TTC549 (cell line): ENCODE measurements around the gene RASAL2.
"Not testable (repeated sequence)": the region's sequence is repeated elsewhere in the genome, so short reads cannot be mapped to it uniquely, and the experiment has no call there.

Experiments
- FAIRE-seq: peaks from 2 replicates; lab custom pipeline; 2012; peaks lifted over from hg19 to GRCh38; lab: Jason Lieb, UNC

RASAL2 gene

GRCh38 chr1:178349801-178350200 is 255.9 kb downstream of the RASAL2 start:
- no peak for FAIRE-seq

DNA sequence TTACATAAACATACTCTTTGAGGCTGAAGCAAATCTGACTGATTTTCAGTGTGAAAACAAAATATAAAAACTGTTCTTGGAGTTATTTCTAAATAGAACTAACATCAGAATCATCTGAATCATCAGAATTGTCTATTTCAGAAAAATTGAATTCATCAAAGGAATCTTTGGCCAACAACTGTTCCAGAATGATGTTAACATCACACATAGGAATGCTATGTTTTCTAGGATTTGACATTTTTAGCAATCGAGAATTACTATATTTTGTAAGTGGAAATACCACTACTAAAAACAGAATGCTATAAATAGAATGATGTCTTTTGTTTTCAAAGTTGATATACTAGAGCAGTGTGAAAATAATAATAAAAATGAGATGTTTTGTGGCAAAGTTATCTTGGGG is 258.0 kb downstream of the RASAL2 start:
- peak; percentile 11 for FAIRE-seq

DNA sequence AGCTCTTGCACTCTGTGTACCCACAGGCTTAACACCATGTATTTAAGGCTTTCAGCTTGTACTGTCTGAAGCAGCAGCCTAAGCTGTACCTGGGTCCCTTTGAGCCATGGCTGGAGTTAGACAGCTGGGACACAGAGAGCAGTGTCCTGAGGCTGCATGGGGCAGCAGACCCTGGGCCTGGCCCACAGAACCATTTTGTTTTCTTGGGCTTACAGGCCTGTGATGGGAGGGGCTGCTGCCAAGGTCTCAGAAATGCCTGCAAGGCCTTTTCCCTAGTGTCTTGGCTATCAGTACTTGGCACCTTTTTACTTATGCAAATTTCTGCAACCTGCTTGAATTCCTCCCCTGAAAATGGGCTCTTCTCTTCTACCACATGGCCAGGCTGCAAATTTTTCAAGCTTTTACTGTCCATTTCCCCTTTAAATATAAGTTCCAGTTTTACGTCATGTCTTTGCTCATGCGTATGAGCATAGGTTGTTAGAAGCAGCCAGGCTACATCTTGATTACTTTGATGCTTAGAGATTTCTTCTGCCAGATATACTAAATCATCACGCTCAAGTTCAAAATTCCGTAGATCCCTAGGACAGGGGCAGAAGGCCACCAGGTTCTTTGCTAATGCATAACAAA is 259.0 kb downstream of the RASAL2 start:
- no peak for FAIRE-seq

- no peak for FAIRE-seq
Measured at GRCh38 chr1:178353524-178353923, 259.6 kb downstream of the RASAL2 start.

GRCh38 chr1:178354816-178355215 is 260.9 kb downstream of the RASAL2 start:
- no peak for FAIRE-seq

GRCh38 chr1:178356299-178356698 is 262.4 kb downstream of the RASAL2 start:
- no peak for FAIRE-seq

GRCh38 chr1:178358456-178358855 is 264.6 kb downstream of the RASAL2 start:
- FAIRE-seq, result peak; percentile 33

DNA sequence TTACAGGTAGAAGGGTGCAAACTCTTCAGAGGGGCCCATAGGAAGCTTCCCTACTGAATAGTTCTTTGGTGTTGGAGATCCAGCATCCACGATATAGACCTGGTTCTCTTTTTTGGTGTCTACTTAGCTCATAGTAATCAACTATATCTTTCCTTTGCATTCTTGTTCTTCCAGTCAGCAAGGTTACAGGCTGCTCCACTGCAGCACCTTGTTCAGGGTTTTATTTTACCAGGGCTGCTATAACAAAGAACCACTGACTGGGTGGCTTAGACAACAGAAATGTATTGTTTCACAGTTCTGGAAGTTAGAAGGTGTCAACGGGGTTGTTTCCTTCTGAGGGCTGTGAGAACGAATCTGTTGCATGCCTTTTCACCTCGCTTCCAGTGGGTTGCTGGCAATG is 266.5 kb downstream of the RASAL2 start:
- FAIRE-seq, result no peak

- no peak for FAIRE-seq
Measured at GRCh38 chr1:178361847-178362246, 267.9 kb downstream of the RASAL2 start.

GRCh38 chr1:178362747-178363146 is 268.8 kb downstream of the RASAL2 start:
- no peak for FAIRE-seq

DNA sequence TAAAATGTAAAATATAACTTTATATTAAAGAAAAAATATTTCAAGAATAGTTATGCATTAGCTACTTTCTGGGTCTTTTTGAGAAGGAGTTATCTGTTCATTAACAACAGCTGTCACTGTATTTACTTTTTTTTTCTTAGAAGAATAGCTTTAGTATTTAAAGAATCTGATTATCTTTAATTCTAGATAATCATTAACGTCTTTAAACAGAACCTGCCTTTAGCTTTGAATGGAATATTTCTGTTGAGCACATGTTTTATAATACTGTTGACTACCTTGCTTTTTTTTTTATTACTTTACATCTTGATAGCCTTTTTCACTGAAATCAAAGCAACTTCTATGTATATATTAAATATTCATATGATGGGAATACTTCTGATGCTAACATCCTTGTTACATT is 270.9 kb downstream of the RASAL2 start:
- FAIRE-seq, result peak; percentile 83

GRCh38 chr1:178367151-178367550 is 273.2 kb downstream of the RASAL2 start:
- FAIRE-seq, result no peak

DNA sequence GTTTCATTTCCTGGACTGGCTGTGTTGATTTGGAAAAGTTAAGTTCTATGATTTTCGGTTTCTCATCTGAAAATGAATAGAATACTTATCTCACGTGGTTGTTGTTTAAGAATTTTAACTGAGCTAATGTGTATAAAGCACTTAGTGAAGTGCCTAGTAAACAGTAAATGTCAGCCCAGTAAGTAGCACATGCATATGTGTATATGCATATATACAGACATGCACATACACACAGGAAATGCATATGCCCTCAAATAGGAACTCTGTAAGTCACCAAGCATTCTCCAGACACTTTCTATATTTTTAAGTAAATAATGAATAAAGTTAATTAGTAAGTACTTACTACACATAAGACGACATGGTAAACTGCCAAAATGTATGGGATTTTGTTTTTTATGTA is 274.3 kb downstream of the RASAL2 start:
- FAIRE-seq, result peak; percentile 59

GRCh38 chr1:178371235-178371634 is 277.3 kb downstream of the RASAL2 start:
- FAIRE-seq, result no peak

- no peak for FAIRE-seq
Measured at GRCh38 chr1:178371933-178372388, 278.1 kb downstream of the RASAL2 start.

DNA sequence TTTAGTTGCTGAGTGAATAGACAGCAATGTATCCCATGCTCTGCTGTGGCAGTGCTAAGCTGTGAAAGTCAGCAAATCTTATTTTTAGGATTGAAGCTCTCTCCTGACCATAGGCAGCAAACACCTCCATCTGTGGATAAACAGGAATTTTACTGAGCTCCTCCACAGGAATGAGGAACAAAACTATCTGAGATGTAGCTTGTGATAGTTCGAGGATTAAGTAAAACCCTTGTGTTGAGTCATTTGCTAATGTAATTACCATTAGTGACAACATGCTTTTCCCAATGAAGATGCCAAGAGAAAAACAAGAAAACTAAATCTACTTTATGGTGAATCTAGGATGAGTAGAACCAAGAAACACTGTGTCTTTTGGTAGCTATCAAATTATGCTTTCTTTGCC is 280.1 kb downstream of the RASAL2 start:
- FAIRE-seq, result no peak

GRCh38 chr1:178376008-178376407 is 282.1 kb downstream of the RASAL2 start:
- FAIRE-seq, result no peak

GRCh38 chr1:178379807-178380206 is 285.9 kb downstream of the RASAL2 start:
- FAIRE-seq, result no peak

- no peak for FAIRE-seq
Measured at GRCh38 chr1:178382372-178382771, 288.5 kb downstream of the RASAL2 start.

- FAIRE-seq, result no peak
Measured at GRCh38 chr1:178385662-178386061, 291.8 kb downstream of the RASAL2 start.

DNA sequence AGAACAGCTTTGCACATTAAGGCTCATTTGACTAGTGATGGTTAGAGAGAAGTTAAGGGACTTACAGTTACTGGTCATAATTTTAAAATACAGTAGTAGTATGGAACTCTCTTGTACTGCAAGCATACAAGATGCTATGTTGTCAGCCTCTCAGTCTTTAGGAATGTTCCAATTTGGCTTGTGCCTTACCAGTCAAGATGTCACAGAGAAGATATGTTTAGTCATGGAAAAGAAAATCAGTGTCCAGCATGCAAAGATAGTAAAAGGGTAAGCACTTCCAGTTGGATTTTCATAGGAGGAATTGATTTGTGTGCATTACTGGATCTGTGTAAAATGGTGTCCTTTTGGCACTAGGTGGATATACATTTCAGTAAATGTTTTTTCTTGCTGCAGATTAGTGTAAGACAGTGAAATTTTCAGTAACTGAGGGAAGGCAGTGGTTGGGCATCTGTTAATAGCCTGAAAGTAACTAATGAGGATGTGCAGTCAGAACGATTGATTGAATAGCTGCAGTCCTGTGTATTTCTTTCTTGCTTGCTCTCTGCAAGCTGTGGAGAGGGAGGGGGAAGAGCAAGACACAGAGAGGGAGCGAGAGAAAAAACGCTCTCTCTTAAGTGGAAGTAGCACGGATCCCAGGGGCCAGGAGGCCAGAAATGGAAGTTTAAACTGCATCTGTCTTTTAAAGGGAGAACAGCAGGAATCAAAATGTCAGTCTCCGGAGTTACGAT is 294.7 kb downstream of the RASAL2 start:
- FAIRE-seq, result no peak

DNA sequence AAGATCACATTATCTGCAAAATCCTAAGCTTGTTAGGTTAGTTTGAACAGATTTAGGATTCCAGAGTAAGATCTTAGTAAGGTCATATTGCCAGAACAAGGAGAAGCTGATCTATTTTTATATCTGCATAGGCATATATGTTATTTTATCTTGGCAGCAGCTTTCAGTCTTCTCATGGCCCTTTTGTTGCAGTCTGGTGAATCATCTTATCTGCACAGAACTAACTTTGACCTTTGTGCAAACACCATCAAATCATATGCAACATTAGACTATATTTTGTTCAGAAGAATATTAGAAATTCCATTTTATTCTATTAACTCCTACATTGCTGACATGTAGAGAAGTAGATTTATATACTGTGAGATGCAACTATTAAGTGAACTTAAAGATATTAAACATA is 295.5 kb downstream of the RASAL2 start:
- peak; percentile 5 for FAIRE-seq

DNA sequence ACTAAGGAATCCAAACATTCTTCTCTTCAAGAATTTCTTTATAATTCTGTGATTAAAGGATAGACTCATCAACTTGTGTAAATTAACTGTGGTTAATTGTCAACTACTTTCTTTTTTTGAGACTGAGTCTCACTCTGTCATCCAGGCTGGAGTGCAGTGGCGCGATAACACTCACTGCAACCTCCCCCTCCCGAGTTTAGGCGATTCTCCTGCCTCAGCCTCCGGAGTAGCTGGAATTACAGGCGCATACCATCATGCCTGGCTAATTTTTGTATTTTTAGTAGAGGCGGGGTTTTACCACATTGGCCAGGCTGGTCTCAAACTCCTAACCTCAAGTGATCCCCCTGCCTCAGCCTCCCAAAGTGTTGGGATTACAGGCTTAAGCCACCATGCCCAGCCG is 296.4 kb downstream of the RASAL2 start:
- FAIRE-seq, result not testable (repeated sequence)

- FAIRE-seq, result no peak
Measured at GRCh38 chr1:178393370-178393769, 299.5 kb downstream of the RASAL2 start.
